HepG2 (cell line): Measurements from ENCODE around the gene C11orf16. TPM values are rescaled to one million over a fixed set of nuclear protein-coding genes. Genes with fewer than 3 reads are reported as not detected.
A peak's percentile ranks its signal among the peaks of the same experiment; 100 is the strongest.

Experiments
- ATF2 ChIP-seq: sonication (generic); formaldehyde crosslinking; IDR thresholded peaks from 2 replicates; pipeline ENCODE4 v1.4.0; 2020; ENCODE audit warnings: missing genetic modification reagents
- ATF3 ChIP-seq: sonication (generic); formaldehyde crosslinking; IDR thresholded peaks from 2 replicates; pipeline ENCODE4 v1.4.0; 2020; ENCODE audit warnings: missing genetic modification reagents
- FOXC1 ChIP-seq: sonication (generic); formaldehyde crosslinking; IDR thresholded peaks from 2 replicates; pipeline ENCODE4 v1.8.0; 2022; ENCODE audit warnings: mild to moderate bottlenecking, missing genetic modification reagents, borderline replicate concordance
- FOXM1 ChIP-seq: sonication (generic); formaldehyde crosslinking; IDR thresholded peaks from 2 replicates; pipeline ENCODE4 v1.5.0; 2020; ENCODE audit warnings: missing genetic modification reagents
- GPN1 ChIP-seq: sonication (generic); formaldehyde crosslinking; IDR thresholded peaks from 2 replicates; pipeline ENCODE4 v1.5.1; 2020; ENCODE audit warnings: missing genetic modification reagents, borderline replicate concordance
- HDAC1 ChIP-seq: sonication (generic); formaldehyde crosslinking; IDR thresholded peaks from 2 replicates; pipeline ENCODE4 v1.5.1; 2020; ENCODE audit warnings: mild to moderate bottlenecking, missing genetic modification reagents
- KDM2A ChIP-seq: sonication (generic); formaldehyde crosslinking; IDR thresholded peaks from 2 replicates; pipeline ENCODE4 v1.4.0; 2020; ENCODE audit warnings: low read depth, missing genetic modification reagents, borderline replicate concordance
- KDM3A ChIP-seq: IDR thresholded peaks from 2 replicates; pipeline ENCODE4 v1.6.1; 2018; ENCODE audit warnings: low read depth, missing compliant biosample characterization
- MBD4 ChIP-seq: IDR thresholded peaks from 2 replicates; pipeline ENCODE4 v1.6.1; 2012; ENCODE audit warnings: low read length, inconsistent platforms, borderline replicate concordance
- NR2F1 ChIP-seq, 2 experiments: fragments of 450-650 bp in 1 of 2; formaldehyde crosslinking in 1 of 2; IDR thresholded peaks; 2 replicates each; pipeline versions ENCODE4 v1.5.0 to v1.6.1; 2016 to 2020; ENCODE audit warnings: mild to moderate bottlenecking in 1 of 2, missing compliant biosample characterization in 1 of 2, missing genetic modification reagents in 1 of 2, moderate library complexity in 1 of 2
- SALL1 ChIP-seq: sonication (generic); formaldehyde crosslinking; IDR thresholded peaks from 2 replicates; pipeline ENCODE4 v1.8.0; 2022; ENCODE audit warnings: mild to moderate bottlenecking, missing genetic modification reagents
- SALL2 ChIP-seq: sonication (generic); formaldehyde crosslinking; IDR thresholded peaks from 2 replicates; pipeline ENCODE4 v1.8.1; 2023; ENCODE audit warnings: mild to moderate bottlenecking, missing genetic modification reagents, inconsistent platforms
- SAP130 ChIP-seq: IDR thresholded peaks from 2 replicates; pipeline ENCODE4 v1.6.1; 2016; ENCODE audit warnings: low read depth
- SMAD3 ChIP-seq: sonication (generic); formaldehyde crosslinking; IDR thresholded peaks from 2 replicates; pipeline ENCODE4 v1.4.0; 2020; ENCODE audit warnings: missing genetic modification reagents
- TGIF2 ChIP-seq: IDR thresholded peaks from 2 replicates; pipeline ENCODE4 v1.6.1; 2016; ENCODE audit warnings: control low read depth, missing compliant biosample characterization
- THRA ChIP-seq: sonication (generic); formaldehyde crosslinking; IDR thresholded peaks from 2 replicates; pipeline ENCODE4 v1.4.0; 2020; ENCODE audit warnings: missing genetic modification reagents, borderline replicate concordance
- ZBTB21 ChIP-seq: sonication (generic); formaldehyde crosslinking; IDR thresholded peaks from 2 replicates; pipeline ENCODE4 v1.4.0; 2020; ENCODE audit warnings: missing genetic modification reagents
- ZBTB37 ChIP-seq: sonication (generic); formaldehyde crosslinking; IDR thresholded peaks from 2 replicates; pipeline ENCODE4 v1.4.0; 2020; ENCODE audit warnings: mild to moderate bottlenecking, missing genetic modification reagents
- ZBTB44 ChIP-seq: sonication (generic); formaldehyde crosslinking; IDR thresholded peaks from 2 replicates; pipeline ENCODE4 v1.4.0; 2020; ENCODE audit warnings: missing genetic modification reagents
- ZNF33B ChIP-seq: sonication (generic); formaldehyde crosslinking; IDR thresholded peaks from 2 replicates; pipeline ENCODE4 v1.5.1; 2020; ENCODE audit warnings: mild to moderate bottlenecking, missing genetic modification reagents
- ZNF441 ChIP-seq: sonication (generic); formaldehyde crosslinking; IDR thresholded peaks from 2 replicates; pipeline ENCODE4 v1.7.0; 2021; ENCODE audit warnings: missing genetic modification reagents, borderline replicate concordance
- ZNF510 ChIP-seq: sonication (generic); formaldehyde crosslinking; IDR thresholded peaks from 2 replicates; pipeline ENCODE4 v1.4.0; 2020; ENCODE audit warnings: low read depth, mild to moderate bottlenecking, missing genetic modification reagents
- ZNF772 ChIP-seq: sonication (generic); formaldehyde crosslinking; IDR thresholded peaks from 2 replicates; pipeline ENCODE4 v1.5.0; 2020; ENCODE audit warnings: mild to moderate bottlenecking, missing genetic modification reagents
- ZSCAN20 ChIP-seq: sonication (generic); formaldehyde crosslinking; IDR thresholded peaks from 2 replicates; pipeline ENCODE4 v1.4.0; 2020; ENCODE audit warnings: missing genetic modification reagents, mild to moderate bottlenecking, borderline replicate concordance
- polyA plus RNA-seq, 8 experiments: library from polyadenylated mRNA; depleted of rRNA in 3 of 8; stranded (reverse) in 7 of 8; unstranded in 1 of 8; fragments of >200 nt; fragmentation: Illumina TruSeq in 4 of 8; extraction: Trizol in 4 of 8; gene quantifications; 2 replicates each; pipeline versions ENCODE4 v1.2.1 to v1.2.3, GENCODE V29; 2011 to 2016; ENCODE audit warnings: low read depth in 4 of 8, missing spikeins in 1 of 8, mixed read lengths in 1 of 8; ENCODE audit not compliant: insufficient read depth in 1 of 8
- total RNA-seq, 5 experiments: library from RNA; depleted of rRNA; stranded (reverse); fragments of >200 nt; fragmentation: Illumina TruSeq; extraction: Trizol; gene quantifications; 2 replicates each; pipeline ENCODE4 v1.2.3, GENCODE V29; 2016; ENCODE audit warnings: low read depth in 1 of 5

The C11orf16 gene
- total and polyA plus RNA-seq, 2 of the 13 experiments (the other 11 are each of a cell fraction or from before 2014, with no cell fraction given): not detected

GRCh38 chr11:8911029-8911823, 21.5 kb downstream of the C11orf16 start, which contains the start of gene AKIP1 (continued):
- TF ChIP-seq ZBTB37 (CRISPR knock-in tag) (no peak), SALL1 (peak; percentile 69), ATF3 (no peak), HDAC1 (CRISPR knock-in tag) (peak; percentile 58), FOXM1 (CRISPR knock-in tag) (no peak), ZBTB44 (CRISPR knock-in tag) (no peak), ZNF510 (no peak), GPN1 (CRISPR knock-in tag) (no peak), ATF2 (CRISPR knock-in tag) (0 out of 2 replicates have a peak, but pooled peaks have one; percentile 28), MBD4 (no peak), SMAD3 (no peak), KDM3A (CRISPR knock-in tag) (peak; percentile 51; the same call in 1 of the 2 replicates), NR2F1 (CRISPR knock-in tag; IDR thresholded peaks at IDR 0.05) (no peak), KDM2A (CRISPR knock-in tag) (peak; percentile 76; the same call in 1 of the 2 replicates), ZBTB21 (no peak), ZNF33B (peak; percentile 72; the same call in 1 of the 2 replicates), SALL2 (CRISPR knock-in tag) (peak; percentile 18; the same call in 1 of the 2 replicates), THRA (CRISPR knock-in tag) (0 out of 2 replicates have a peak, but pooled peaks have one; percentile 10), ZNF441 (CRISPR knock-in tag) (no peak), SAP130 (CRISPR knock-in tag) (peak; percentile 72), FOXC1 (CRISPR knock-in tag) (0 out of 2 replicates have a peak, but pooled peaks have one; percentile 37), ZNF772 (peak; percentile 64; the same call in 1 of the 2 replicates), TGIF2 (CRISPR knock-in tag) (0 out of 2 replicates have a peak, but pooled peaks have one; percentile 62), ZSCAN20 (0 out of 2 replicates have a peak, but pooled peaks have one; percentile 13)
